ENCODE results near the gene TNFRSF14. TPM values are rescaled to one million over a fixed set of nuclear protein-coding genes. Genes with fewer than 3 reads are reported as not detected.

TNFRSF14 gene
- polyA plus RNA-seq, 3 donors, result 21.0 to 27.7 (median 23.8) TPM

GRCh38 chr1:2597441-2598328, 41.5 kb downstream of the TNFRSF14 start:
- DNase-seq, result no peak

GRCh38 chr1:2598329-2598931, 42.3 kb downstream of the TNFRSF14 start:
- DNase-seq, result no peak

DNA sequence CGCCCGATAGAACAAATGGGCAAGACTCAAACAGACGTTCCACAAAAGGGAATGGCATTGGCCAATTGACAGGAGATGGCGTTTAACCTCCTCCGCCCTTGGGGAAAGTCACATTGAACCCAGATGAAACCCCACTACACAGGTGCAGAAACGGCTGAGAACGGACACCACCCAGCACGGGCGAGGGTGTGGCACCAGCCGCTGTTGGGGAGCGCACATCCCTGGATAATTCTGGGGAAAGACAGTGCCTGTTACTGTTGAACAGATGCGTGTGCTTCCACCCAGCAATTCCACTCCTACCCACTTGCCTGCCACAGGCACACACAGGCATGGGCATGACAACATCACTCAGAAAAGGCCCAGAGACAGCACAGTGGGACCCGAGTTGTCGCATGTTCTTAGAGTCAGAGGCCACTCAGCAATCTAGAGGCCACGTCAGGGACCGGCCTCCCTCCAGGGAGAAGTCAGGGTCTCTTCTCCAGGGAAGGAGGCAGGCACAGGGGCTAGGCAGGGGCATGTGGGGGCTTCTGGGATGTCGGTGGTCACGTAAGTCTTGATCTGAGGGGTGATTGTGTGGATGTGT, 45.6 kb downstream of the TNFRSF14 start:
- DNase-seq, result no peak

DNA sequence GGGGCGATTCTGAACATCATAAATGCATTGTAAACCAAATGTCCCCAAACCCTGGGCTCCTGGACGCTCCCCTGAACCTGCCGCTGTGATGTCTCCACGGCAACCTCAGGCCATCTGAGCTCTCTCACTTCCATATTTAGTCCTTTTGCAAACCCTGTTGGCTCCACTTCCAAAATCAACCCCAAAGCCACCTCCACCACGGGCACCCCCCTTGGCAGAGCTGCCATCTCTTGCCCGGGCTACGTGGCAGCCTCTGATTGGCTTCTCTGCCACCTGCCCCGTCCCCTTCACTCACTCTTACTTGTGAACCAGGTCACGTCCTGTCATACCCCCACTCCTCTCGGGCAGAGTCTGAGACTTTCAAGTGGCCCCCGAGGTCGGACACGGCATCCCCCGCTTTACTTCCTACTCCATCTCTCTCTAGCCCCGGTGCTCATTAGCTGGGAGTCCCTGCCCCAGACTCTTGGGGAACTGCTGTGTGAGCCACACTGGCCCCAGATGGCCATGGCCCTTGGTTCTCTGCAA, 46.2 kb downstream of the TNFRSF14 start:
- no peak for DNase-seq

DNA sequence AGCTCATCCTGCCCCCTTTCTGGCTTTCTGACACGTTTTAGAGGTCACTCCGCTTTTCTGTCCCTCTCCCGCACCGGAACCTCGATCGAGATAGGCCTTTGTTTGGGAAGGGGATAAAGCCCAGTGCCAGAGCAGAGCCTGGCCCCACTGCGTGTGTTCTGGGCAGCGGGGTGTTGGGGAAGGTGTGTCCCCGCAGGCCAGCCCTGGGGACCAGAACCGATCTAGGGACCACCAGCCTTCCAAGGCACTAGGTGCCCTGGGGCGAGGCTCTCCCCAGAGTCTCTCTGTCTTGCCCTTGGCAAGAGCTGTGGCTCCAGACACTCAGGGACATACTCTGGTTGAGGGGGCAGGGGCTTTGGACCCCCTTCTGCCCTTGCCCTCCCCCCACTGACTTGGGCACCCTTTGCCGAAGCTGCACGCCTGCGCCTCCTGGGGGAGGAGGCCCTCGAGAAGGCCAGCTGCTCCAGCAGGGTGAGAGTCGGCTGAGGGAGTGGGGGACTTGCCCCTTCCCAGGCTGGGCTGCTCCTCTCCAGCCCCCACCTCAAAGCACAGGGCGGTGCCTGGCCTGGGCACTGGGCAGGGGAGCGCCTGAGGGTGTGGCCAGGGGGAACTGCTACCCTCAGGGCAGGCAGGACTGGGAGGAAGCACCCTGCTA, 46.8 kb downstream of the TNFRSF14 start:
- DNase-seq, result no peak

GRCh38 chr1:2603521-2604155, 47.5 kb downstream of the TNFRSF14 start:
- no peak for DNase-seq

DNA sequence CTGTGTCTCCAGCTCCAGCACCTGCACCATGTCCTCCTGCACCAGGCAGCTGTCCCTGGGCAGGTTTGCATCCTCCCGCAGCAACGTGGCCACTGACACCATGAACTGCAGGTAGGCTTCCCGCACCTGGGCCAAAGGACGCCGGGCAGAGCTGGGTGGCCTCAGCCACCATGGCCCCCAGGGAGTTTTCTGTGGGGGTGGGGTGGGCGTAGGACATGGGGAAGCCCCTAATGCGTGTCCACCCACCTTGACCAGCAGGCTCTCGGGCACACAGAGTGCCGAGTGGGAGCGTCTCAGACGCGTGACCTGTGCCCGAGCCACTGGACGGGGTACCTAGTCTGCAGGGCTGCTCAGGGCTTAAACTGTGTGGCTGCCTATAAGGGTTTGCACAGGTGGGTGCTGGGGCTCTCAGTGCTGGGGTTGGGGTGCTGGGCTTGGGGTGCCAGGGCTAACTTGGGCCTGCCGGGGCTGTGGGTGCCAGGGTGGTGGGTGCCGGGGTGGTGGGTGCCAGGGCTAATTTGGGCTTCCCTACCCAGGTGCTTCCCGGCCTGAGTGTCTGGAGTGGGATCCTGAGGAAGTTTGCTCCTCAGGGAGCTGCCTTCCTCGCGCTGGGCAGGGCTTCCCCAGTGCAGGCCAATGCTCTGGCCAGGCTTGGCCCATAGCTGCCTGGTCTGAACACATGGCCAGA, 48.1 kb downstream of the TNFRSF14 start:
- no peak for DNase-seq

DNA sequence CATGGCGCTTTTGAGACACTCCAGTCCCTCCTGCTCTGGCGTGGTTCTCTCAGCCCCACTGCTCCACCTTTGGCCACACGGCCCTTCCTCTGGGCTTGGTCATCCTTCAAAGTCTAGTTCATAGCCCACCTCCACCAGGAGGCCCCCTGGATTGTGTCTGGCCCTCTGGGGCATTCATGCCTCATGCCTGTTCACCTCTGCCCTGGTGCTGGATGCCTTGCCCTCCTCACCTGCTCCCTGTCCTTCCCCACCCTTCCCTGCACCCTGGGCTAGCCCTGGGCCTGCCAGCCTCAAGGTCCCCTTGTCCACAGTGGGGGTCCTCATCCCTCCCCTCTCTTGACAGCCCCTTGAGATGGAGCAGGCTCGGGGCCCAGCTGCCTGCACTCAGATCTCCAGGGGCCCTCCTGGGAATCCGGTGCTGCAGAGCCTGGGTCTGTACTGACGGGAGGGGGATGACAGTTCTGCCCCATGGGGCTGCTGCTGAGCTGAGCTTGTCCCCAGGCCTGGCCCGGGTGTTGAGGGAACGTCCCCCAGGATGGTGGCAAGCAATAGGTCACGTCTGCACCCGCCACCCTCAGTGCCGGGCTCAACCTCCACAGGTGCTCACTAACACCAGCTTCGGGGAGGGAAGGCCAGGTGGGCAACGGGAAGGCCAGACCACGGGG, 48.8 kb downstream of the TNFRSF14 start:
- no peak for DNase-seq

DNA sequence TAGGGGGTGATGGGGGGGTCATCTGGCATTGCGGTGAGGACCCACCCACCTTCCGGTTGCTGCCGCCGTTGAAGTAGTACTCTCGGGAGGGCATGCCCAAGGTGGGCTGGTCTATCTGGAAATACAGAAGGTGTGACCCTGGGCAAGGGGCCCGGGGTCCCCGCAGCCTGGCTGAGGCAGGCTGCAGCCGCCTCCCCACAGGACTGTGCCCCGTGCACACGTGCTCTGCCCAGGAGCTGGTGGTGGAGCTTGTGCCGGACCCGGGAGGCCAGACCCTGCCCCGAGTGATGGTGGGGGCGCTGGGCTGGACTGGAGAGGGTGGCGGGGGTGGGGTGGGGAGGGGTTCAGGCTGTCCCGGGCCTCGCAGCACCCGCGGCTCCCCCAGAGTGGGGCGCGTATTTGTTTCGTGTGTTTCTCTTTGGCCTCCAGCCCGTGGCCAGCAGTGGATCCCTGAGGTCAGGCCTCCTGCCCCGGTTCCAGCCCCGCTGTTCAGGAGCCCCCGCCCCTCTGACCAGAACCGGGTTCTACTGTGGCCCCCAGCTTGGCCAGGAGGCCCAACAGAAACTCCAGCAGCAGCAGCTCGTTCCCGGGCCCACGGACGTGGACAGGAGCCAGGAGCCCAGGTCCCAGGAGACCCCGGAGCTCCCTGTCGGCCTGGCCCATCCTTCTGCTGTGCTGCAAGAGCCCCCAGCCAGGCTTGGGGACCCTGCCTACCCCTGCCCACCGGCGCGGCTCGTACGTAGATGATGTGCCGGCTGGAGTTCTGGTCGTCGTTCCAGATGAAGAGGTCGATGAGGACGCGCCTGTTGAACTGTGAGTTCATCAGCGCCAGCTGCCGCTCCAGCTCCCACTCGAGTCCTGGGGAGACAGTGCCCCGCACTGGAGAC, 49.6 kb downstream of the TNFRSF14 start:
- no peak for DNase-seq

GRCh38 chr1:2606396-2606880, 50.3 kb downstream of the TNFRSF14 start:
- no peak for DNase-seq

GRCh38 chr1:2606881-2607621, 50.9 kb downstream of the TNFRSF14 start:
- no peak for DNase-seq

DNA sequence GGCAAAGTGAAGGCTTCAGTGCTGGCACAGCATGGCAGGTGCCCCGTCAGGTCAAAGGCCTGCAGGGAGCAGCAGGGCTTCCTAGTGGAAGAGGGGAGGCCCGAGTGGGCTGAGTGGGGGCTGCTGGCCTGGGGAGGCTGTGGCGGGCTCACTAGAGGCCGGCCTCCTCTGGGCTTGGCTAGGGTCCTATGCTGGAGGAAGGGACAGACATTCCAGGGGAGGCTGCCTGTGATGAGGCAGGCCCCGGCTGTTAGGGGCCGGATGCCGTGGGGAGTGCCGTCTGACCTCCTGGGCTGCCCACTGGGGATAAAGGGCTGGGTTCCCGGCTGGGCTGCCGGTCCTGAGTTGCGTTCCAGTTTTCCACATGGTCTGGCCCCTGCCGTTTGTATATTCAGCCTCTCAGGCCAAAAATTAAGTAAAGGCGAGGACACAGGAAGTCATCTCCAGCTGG, 51.5 kb downstream of the TNFRSF14 start:
- DNase-seq, result no peak

- no peak for DNase-seq
Observed at GRCh38 chr1:2609319-2610035, 53.3 kb downstream of the TNFRSF14 start.

- no peak for DNase-seq
Observed at GRCh38 chr1:2610036-2610959, 54.1 kb downstream of the TNFRSF14 start.

- DNase-seq, result peak; percentile 31
Observed at GRCh38 chr1:2611031-2611501, 54.9 kb downstream of the TNFRSF14 start.

Data from renal pelvis (tissue), 4 donors.